CD4-positive, alpha-beta T cell treated with Interleukin-12 subunit alpha and Interleukin-12 subunit beta, for 1 hour (primary cell): ENCODE measurements around the gene ESM1.

Experiments
- DNase-seq: peaks from one replicate; pipeline ENCODE4 v3.0.0-alpha.2; 2020

ESM1 gene

GRCh38 chr5:54975701-54976100 is 9.7 kb downstream of the ESM1 start:
- no peak for DNase-seq

GRCh38 chr5:54969856-54970828 is 15.3 kb downstream of the ESM1 start:
- no peak for DNase-seq

GRCh38 chr5:54969242-54969641 is 16.2 kb downstream of the ESM1 start:
- DNase-seq: no peak

GRCh38 chr5:54965806-54966205 is 19.6 kb downstream of the ESM1 start:
- DNase-seq: no peak

GRCh38 chr5:54964405-54964804 is 21.0 kb downstream of the ESM1 start:
- no peak for DNase-seq

- DNase-seq: peak; percentile 24
These were observed 25.5 kb downstream of the ESM1 start for GRCh38 chr5:54959673-54960418.

- DNase-seq: no peak
These were observed 28.5 kb downstream of the ESM1 start for GRCh38 chr5:54956922-54957321.

GRCh38 chr5:54947187-54947586 is 38.2 kb downstream of the ESM1 start:
- no peak for DNase-seq

GRCh38 chr5:54946306-54946819 is 39.0 kb downstream of the ESM1 start:
- DNase-seq: no peak

GRCh38 chr5:54944364-54944763 is 41.0 kb downstream of the ESM1 start:
- peak; percentile 71 for DNase-seq

GRCh38 chr5:54942064-54942778 is 43.2 kb downstream of the ESM1 start:
- no peak for DNase-seq

GRCh38 chr5:54936201-54936600 is 49.2 kb downstream of the ESM1 start:
- DNase-seq: no peak

GRCh38 chr5:54932789-54933188 is 52.6 kb downstream of the ESM1 start:
- no peak for DNase-seq

- DNase-seq: no peak
These were observed 54.7 kb downstream of the ESM1 start for GRCh38 chr5:54930736-54931135.
